HCEC 1CT (cell line): ENCODE data around the gene KCNH2.

ENCODE experiments used
- DNase-seq: peaks from one replicate; pipeline ENCODE4 v3.0.0-alpha.2; 2017

The KCNH2 gene

DNA sequence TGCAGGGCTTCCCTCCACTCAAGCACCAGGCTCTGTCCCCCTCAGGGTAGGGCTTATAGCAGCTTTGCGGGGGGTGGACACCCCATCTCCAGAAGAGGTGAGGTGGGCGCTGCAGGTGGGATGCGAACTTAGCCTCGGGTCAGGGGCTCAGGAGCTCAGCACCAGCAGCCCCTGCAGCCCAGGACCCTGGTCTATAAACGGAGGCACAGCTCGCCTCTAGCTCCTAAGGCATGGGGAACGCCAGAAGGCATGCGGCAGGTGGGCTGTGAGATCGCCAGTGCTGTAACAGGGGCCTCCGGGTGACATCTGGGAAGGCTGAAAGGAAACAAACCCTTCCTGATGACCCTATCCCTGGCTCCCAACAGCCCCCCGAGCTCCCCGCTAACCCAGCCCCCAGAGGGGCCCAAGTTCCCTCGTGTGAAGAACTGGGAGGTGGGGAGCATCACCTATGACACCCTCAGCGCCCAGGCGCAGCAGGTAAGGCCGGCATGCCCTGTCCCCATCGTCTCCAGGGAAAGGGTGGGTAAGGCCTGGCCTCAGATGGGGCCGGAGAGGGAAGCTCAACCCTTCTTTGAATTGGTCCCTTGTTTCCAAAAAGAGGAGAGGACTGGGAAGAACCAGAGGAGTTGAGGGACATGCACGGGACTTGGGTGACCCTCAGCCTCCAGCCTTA is 16.9 kb upstream of the KCNH2 start:
- DNase-seq, result no peak

DNA sequence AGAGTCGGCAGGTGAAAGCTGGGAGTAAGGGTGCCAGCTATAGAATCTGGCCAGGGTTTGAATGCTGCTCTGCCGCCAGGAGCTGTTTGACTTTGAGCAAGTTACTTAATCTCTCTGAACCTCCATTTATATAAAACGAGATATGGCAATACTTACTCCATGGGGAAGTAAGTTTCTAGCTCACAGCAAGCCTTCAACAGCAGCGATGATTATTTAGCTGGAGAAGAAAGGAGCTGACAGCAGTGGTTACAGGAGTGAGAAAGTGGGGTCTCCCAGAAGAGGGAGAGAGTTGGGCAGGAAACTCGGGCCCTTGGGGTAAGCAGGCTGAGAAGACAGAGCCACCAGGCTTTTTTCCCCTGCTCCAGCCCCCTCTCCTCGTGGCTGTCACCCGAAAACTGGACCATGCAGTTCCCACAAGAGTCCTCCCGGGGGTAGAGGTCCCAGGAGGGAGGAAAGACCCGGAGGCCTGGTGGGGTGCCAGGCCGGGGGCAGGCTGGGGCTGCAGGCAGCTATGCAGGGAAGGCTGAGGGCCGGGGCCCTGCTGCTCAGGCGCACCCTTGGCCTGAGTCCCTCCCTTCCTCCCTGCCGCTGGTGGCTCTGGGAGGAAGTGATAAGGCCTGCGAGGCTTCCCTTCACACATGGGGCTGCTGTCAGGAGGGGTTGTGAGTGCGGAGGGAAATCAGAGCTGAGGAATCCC is 16.2 kb upstream of the KCNH2 start:
- no peak for DNase-seq

DNA sequence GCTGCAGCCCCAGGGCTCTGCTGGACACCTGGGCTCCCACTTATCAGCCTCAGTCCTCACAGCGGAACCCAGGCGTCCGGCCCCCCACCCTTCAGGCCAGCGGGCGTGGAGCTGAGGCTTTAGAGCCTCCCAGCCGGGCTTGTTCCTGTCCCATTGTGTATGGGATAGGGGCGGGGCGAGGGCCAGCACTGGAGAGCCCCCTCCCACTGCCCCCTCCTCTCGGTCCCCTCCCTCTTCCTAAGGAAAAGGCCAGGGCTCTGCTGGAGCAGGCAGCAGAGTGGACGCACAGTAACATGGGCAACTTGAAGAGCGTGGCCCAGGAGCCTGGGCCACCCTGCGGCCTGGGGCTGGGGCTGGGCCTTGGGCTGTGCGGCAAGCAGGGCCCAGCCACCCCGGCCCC is 15.4 kb upstream of the KCNH2 start:
- DNase-seq, result no peak

DNA sequence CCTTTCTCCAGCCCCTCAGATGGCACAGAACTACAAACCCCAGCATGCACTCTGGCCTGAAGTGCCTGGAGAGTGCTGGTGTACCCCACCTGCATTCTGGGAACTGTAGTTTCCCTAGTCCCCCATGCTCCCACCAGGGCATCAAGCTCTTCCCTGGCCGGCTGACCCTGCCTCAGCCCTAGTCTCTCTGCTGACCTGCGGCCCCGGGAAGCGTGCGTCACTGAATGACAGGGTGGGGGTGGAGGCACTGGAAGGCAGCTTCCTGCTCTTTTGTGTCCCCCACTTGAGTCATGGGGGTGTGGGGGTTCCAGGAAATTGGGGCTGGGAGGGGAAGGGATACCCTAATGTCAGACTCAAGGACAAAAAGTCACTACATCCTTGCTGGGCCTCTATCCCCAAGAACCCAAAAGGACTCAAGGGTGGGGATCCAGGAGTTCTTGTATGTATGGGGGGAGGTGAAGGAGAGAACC is 14.7 kb upstream of the KCNH2 start:
- no peak for DNase-seq

DNA sequence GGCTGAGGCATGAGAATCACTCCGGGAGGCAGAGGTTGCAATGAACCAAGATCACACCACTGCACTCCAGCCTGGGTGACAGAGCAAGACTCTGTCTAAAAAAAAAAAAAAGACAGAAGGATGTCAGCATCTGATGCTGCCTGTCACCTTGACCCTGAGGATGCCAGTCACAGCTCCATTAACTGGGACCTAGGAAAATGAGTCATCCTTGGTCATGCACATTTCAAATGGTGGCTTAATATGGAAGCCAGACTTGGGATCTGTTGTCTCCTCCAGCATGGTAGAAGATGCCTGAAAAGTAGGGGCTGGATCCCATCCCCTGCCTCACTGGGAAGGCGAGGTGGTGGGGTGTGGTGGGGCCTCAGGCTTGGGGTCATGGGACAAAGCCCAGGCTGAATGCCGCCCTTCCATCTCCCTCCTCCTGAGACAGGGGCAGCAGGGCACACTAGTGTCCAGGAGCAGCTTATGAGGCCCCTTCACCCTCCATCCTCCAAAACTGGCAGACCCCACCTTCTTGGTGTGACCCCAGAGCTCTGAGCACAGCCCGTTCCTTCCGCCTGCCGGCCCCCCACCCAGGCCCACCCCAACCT is 14.0 kb upstream of the KCNH2 start:
- DNase-seq, result no peak

DNA sequence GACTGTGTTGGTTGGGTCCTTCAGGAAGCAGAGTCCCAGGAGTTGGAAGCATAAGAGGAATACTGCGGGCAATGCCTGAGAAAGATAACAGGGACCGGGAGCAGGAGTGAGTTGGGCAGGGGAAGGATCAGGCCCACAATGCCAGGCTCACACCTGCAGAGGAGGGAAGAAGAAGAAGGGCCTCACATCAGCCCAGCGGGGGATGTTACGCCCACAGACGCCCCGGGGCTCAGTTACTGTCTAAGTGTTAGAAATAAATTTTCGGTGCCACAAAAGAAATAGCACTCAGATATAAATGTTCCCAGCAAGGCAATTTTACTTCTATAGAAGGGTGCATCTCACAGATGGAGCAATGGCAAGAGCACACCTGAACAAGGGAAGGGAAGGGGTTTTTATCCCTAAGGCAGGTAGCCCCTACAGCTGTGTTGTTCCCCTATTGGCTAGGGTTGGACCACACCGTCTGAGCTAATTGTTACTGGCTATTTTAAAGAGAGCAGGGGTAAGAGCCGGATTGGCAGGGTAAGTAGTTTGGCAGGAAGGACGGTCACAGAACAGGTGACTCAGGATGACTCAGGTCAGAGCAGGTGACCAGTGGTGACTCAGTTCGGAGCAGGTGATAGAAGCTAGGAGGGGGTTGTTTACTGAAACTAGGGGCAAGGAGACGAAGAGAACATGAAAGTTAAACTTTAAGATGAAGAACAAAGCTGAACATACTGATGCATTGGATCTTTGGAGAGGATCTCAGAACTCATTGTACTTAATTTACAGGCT is 12.5 kb upstream of the KCNH2 start, which contains the start of gene NOS3:
TSS of gene NOS3 (plus strand) at position 602 of the 771 bp plus-strand sequence. CDS start 2,787 bp downstream, outside the sequence.
- DNase-seq, result no peak

DNA sequence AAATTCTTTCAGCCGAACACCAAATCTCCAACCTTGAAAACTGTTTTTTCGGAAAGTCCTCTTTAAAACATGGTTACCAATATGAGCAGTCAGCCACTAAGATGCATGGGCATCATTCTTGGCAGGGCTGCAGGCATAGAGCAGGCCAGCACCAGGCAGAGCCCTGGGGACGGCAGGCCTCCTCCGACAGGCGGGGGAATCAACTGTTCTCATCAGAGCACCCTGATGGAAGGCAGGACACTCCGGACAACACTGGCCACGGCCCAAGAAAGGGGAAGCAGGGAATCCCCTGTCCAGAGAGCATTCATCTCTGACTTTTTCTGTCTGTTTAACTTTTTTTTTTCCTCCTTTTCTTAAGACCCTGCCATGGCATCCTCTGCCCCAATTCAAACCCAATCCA is 11.3 kb upstream of the KCNH2 start:
- no peak for DNase-seq

DNA sequence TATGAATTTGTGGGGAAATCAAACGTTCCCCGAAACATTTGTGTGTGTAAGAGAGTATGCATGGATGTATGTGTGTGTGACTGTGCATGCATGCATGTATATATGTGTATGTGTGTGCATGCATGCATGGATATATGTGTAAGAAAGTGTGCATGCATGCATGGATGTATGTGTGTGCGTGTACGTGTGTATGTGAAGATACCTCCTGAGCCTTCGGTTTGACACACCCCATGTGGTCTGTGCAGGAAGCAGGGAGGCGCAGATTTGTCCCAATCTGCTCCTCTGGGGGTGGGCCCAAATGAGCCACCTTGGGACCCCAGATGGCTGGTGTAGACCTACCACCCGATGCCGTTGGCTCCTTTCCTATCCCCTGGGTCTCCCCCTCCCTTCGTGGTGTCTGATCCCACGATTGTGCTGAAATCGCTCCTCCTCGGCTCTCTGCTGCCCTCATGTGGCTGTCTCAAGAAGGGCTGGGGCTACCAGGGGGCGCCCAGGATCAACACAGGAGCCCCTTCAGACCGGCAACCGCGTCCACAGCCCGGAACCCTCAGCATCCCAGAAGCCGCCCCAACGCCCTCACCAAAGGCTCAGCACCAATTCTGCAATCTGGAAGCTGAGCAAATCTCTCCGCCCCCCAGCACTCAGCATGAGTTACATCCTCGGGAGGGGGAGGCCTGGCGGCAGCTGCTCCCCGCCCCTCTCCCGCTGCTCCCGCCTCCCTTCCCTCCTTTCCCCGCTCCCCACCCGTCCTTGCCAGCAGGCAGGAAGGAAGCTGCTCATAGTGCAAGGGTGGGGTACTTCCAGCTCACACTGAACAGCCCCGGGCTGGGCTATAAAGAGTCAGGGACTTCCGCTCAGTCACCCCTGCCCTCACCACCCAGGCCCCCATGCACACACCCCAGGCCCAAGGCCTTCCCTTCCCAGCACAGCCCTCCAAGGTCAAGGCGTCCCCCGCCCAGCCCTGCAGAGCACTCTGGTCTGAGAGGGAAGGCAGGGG is 10.4 kb upstream of the KCNH2 start:
- DNase-seq, result no peak

DNA sequence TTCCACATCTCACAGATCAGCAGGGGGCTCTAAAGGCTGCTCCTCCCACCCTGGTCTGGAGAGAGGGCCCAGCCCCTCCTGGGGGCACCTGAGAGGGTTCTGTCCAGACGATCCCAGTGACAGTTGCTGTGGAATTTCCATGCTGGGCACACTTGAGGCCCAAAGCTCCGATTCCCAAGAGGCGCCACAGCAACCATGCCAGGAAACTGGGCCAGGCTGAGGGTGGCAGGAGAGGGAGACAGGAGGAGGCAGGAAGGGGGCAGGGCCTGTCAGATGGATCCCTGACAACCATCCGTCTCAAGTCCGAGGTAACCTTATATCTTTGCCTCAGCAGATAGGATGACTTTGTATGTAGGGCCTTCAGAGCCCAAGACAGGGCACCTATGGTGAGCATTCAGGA is 8.4 kb upstream of the KCNH2 start:
- no peak for DNase-seq

DNA sequence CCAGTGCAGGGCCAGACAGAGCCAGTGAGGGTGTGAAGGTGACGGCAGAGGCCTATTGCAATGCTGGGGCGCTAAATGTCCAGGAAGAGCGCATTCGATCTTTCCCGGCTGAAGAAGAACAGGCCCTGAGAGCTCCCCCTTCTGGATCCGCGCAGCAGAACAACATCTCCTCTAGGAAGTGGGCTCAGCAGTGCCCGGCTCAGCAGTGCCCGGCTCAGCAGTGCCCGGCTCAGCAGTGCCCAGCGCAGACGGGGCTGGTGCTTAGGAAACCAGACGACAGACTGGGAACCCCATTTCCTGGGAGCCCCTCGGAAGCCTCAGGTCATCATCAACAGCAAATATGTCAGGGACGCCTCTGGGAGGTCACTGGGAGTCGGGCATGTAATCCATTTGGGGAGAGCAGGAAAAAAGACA is 8.0 kb upstream of the KCNH2 start:
- DNase-seq, result peak; percentile 35

DNA sequence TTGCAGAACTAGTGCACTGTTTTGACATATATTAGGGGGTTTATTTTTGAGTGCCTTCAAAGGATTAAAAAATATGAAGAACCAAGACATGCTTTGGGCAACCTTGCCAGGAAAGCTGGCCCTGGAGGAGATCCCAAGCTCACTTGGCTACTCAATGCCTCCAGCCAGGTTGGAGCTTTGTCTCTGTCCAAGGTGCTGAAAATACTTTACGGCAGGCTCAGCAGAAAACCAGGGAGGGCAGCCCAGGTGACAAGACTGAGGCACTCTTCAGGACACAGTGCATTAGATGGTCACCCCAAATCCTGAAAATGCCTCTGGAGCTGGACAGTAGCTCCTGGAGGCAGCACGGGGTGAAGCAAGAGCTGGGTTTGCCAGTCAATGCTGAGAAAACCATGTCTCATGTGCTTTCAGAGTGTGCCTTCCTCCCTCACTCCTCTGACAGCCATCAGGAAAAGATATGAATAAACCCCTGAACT is 5.8 kb upstream of the KCNH2 start:
- no peak for DNase-seq

DNA sequence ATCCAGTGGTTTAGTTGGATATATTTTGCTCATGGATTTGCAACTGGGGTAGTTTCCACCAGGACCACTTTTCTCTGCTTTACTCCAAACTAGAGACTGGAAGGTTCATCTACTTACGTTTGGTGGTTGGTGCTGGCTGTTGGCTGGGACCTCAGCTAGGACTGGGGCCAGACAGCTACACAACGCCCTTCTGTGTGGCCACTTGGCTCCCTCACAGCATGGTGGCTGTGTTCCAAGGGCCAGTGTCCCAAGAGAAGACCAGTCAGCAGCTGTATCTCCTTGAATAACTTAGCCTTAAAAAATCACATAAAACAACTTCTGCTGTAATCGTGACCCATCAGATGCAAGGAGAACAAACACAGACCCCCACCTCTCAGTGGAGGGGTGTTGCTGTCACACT is 4.2 kb upstream of the KCNH2 start:
- no peak for DNase-seq

DNA sequence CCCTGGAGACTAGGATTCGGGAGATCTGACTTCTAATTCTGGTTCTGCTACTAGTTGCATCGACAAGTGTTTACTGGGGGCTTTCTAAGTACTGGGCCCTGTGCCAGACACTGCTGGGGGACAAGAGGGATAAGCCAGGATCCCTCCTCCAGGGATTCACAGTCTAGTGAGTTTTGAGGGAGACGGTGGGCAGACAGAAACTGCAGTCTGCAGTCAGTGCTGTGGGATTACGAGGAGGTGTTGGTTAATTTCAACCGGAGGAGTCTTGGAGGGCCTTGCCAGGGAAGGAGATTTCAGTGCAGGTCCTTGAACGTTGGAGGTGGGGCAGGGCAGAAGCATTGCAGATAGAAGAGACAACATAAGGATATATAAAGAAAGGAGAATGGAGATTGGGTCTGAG is 3.5 kb upstream of the KCNH2 start:
- no peak for DNase-seq

DNA sequence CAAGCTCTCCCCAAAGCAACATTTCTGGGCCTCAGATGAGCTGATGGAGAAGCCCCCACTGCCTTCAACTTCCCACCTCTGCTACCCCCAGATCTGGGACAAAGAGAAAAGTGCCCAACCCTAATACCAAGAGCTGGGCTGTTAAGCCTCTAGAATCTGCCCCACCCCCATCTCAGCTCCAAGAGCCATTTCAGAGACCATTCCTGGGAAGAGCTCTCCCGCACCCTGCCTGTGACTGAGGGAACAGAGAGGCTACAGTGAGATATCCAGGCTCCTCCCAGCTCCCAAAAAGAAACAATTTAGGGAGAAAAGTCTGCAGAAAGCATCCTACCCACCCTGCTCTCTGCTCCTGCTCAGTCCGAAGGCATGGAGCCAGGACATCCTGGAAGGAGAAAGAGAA is 2.5 kb upstream of the KCNH2 start:
- DNase-seq, result no peak

DNA sequence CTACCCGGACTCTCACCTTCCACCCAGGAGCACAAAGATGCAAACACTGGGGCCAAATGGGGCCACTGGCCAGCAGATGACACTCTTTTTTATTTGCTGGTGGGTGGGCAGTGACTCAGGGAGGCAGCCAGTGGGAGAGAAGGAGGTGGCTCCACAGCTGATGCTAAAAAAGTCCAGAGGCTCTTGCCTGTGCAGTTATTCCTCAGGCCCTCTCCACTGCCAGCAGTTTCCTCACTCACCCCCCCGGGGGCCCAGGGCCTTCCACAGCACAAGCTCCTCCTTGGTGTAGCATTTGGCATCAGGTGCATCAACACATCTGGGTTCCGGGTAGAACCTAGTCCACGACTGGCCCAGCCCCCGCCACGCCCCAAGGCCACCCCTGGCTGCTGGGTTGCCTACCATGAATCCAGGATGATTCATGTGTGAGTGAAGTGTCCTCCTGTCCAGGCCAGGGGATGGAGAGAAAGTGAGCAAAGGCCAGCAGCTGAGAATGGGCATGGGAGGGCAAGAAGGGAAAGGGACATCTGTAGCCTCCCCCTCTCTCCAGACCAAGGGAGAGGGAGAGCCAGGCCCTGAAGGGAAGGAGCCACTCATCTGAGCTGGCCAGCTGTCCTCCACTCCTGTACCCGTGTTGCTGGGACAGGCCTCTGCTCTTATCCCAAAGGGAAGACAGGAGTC is 1.7 kb upstream of the KCNH2 start:
- DNase-seq, result no peak

DNA sequence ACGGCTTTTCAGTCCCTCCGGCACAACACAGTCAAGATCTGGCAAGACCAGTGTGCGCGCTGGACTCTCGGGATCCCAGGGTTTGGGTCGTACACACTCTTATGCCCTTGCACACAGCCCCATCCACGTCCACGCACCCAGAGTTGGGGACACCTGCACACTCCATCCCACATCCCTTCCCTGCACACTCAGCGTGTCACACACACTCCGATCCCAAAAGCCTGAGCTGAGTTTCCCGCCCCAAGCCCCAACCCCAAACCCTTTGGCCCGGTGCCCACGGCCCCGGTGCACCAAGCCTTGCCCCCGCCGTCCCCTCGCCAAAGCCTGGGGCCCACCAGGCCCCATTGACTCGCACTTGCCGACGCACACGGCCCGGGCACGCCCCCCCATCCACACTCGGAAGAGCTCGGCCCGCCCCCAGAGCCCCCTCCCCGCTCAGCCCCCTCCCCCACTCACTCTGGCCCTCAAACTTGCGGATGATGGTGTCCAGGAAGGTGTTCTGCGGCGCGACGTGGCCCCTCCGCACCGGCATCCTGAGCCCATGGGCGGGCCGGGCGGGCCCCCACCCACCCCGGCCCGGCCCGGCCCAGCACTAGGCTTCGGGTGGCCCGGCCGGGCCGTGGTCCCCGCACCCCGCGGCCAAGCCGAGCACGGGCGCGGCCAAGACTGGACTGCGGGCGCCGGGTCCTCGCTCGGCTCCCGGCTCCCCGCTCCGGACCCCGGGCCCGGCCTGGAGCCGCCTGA is 567 bp downstream of the KCNH2 start:
- no peak for DNase-seq

DNA sequence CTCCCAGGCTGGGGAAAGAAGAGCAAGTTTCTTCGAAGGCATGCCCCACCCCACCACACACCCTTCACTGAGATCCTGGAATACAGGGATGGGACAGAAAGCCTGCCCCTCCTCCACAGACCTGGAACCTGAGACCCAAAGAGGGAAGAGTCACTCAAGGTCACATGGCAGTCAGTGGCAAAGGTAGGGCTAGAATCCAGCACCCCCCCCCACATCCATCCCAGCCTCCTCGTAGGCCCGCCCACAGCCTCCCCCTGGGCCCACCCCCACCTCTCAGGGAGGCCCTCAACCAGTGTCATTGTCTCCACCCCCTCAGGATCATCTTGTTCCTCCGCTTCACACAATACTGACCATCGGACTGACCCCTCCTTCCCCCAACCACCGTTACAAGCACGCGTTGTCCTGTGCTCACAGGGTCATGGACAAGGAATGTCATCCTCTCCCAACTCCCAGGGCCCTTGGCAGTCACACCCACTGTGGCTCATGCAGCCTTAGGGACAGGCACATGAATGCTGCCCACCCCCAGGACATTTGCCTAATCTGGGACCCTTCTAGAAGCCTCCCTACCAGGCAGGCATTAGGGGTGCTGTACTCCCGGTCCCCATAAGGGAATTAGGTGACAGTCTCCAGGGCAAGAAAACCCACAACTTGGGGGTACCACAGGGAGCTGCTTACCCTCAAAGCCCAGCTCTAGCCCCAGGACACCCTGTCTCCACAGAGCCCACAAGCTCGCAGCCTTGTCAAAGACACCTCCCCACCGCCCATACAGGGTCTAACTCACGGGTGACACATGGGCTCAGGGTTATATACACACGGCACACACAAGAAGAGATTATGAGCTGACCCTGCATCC is 1.4 kb downstream of the KCNH2 start:
- DNase-seq, result no peak

DNA sequence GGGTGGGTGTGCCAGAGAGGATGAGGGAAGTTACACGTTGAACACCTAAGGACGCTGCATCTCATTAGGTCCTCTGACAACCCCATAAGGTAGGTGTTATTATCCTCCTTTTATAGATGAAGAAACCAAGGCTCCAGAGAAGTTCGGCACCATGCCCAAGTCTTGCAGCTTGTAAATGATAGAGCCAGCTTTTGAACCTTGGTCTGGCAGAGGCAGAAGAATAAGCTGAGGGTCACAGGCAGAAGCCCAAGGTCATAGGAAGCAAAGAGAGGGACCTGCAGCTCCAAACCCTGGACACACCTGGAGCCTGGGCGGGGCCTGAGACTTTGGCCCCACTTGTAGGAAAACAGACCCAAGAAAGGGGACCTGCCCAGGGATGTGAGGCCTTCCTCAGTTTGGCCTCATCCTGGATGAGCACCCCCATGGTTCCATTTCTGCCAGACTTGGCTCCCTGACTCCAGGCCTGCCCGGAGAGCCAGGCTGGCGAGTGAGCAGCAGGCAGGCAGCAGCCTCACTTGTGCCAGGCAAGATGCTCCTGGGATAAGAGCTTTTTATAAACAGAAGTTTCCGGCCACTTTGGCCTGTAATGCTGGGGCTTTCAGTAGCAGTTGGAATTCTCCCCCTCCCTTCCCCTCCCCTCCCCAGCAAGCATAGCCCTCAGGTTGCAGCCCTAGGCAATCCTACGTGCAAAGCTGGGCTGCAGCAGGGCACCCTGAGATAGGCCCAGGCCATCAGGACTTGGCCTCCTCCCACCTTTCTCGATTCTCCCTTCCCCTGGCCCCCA is 2.4 kb downstream of the KCNH2 start:
- no peak for DNase-seq
